Endothelial cell of umbilical vein (primary cell): Measurements from ENCODE around the gene CLDN6. TPM values are rescaled to one million over a fixed set of nuclear protein-coding genes. Genes with fewer than 3 reads are reported as not detected.

Source experiments
- BruUV-seq: library from RNA; stranded (reverse); fragments of 400-500 nt; replicated peaks from 2 replicates; lab custom pipeline; 2021; lab: Mats Ljungman, UMichigan
- CTCF ChIA-PET: fragments of 300-600, 350-600 bp; sonication (Branson Sonifier 250); formaldehyde crosslinking; loops from one replicate; lab custom pipeline; 2021; ENCODE audit warnings: antibody characterized with exemption, inconsistent platforms; lab: Charles Lee
- POLR2A ChIA-PET: fragments of 300-600, 350-600 bp; sonication (Branson Sonifier 250); formaldehyde crosslinking; loops from one replicate; lab custom pipeline; 2021; ENCODE audit warnings: antibody characterized with exemption, inconsistent platforms; lab: Charles Lee
- DNase-seq: peaks from one replicate; pipeline ENCODE4 v3.0.0-alpha.2; 2011; ENCODE audit warnings: low read depth, low spot score
- FAIRE-seq: peaks from 2 replicates; lab custom pipeline; 2011; peaks lifted over from hg19 to GRCh38; lab: Jason Lieb, UNC
- H2AFZ ChIP-seq: 2 replicates; pipeline ENCODE4 v1.6.0; 2012; ENCODE audit warnings: low read depth, low read length, control low read depth, inconsistent platforms
- H3K27ac ChIP-seq: 2 replicates; pipeline ENCODE4 v1.5.1; 2011; ENCODE audit warnings: low read depth, mild to moderate bottlenecking, control low read depth, low read length, moderate library complexity; ENCODE audit not compliant: insufficient read depth
- H3K27me3 ChIP-seq, 2 experiments: 2 replicates each; pipeline versions ENCODE4 v1.6.0 to v1.6.1; 2011; ENCODE audit warnings: low read length in 2 of 2, mixed read lengths in 1 of 2; ENCODE audit not compliant: control insufficient read depth in 2 of 2, insufficient read depth in 2 of 2
- H3K36me3 ChIP-seq, 2 experiments: 2 replicates in 1 of 2; 3 replicates in 1 of 2; pipeline ENCODE4 v1.5.1; 2011; ENCODE audit warnings: low read length in 2 of 2, mild to moderate bottlenecking in 1 of 2, moderate library complexity in 1 of 2; ENCODE audit not compliant: control insufficient read depth in 2 of 2, insufficient read depth in 2 of 2; ENCODE audit errors: extremely low read depth in 1 of 2
- H3K4me1 ChIP-seq: 3 replicates; pipeline ENCODE4 v1.5.1; 2011; ENCODE audit warnings: mild to moderate bottlenecking, low read length; ENCODE audit not compliant: control insufficient read depth, insufficient read depth; ENCODE audit errors: extremely low read depth
- H3K4me2 ChIP-seq: 2 replicates; pipeline ENCODE4 v1.6.1; 2011; ENCODE audit warnings: low read length, control low read depth, mixed read lengths; ENCODE audit not compliant: insufficient read depth
- H3K4me3 ChIP-seq, 3 experiments: fragments of 200-600 bp in 1 of 3; sonication (generic), shearing (Covaris generic) in 1 of 3; replicated peaks in 1 of 3; 2 replicates each; pipeline ENCODE4 v1.5.1; 2011 to 2016; ENCODE audit warnings: control low read depth in 3 of 3, low read length in 3 of 3, mild to moderate bottlenecking in 2 of 3, inconsistent platforms in 1 of 3, low read depth in 1 of 3, moderate library complexity in 1 of 3; ENCODE audit not compliant: insufficient read depth in 1 of 3
- H3K79me2 ChIP-seq: 2 replicates; pipeline ENCODE4 v1.6.0; 2012; ENCODE audit warnings: low read length, inconsistent platforms; ENCODE audit not compliant: control insufficient read depth, insufficient read depth
- H3K9ac ChIP-seq: replicated peaks from 2 replicates; pipeline ENCODE3; 2011; ENCODE audit warnings: low read length, control low read depth; ENCODE audit not compliant: insufficient read depth; ENCODE audit errors: extremely low read depth
- H3K9me1 ChIP-seq: replicated peaks from 3 replicates; pipeline ENCODE4 v1.6.0; 2011; ENCODE audit warnings: mild to moderate bottlenecking, low read length; ENCODE audit not compliant: control insufficient read depth, insufficient read depth; ENCODE audit errors: extremely low read depth
- H3K9me3 ChIP-seq: replicated peaks from 2 replicates; pipeline ENCODE4 v1.5.1; 2012; ENCODE audit warnings: low read length, inconsistent platforms; ENCODE audit not compliant: control insufficient read depth, insufficient read depth
- H4K20me1 ChIP-seq: replicated peaks from 2 replicates; pipeline ENCODE3; 2011; ENCODE audit warnings: mild to moderate bottlenecking, low read length; ENCODE audit not compliant: control insufficient read depth, insufficient read depth; ENCODE audit errors: extremely low read depth
- CTCF ChIP-seq, 2 donors: IDR thresholded peaks; 1 replicate in 1 of 2; 2 replicates in 1 of 2; pipeline ENCODE4 v1.5.1; 2011; ENCODE audit warnings: low read length in 2 of 2, mild to moderate bottlenecking in 2 of 2, moderate library complexity in 2 of 2, control low read depth in 1 of 2, inconsistent platforms in 1 of 2, low read depth in 1 of 2; ENCODE audit not compliant: insufficient read depth in 1 of 2; ENCODE audit errors: extremely low read depth in 1 of 2
- EZH2 ChIP-seq: IDR thresholded peaks from 2 replicates; pipeline ENCODE4 v1.6.1; 2012; ENCODE audit warnings: borderline replicate concordance, low read depth, mild to moderate bottlenecking, moderate library complexity, low read length, inconsistent platforms; ENCODE audit not compliant: severe bottlenecking
- FOS ChIP-seq: IDR thresholded peaks from 2 replicates; pipeline ENCODE4 v1.6.1; 2011; ENCODE audit warnings: mild to moderate bottlenecking, low read length, moderate library complexity, borderline replicate concordance; ENCODE audit not compliant: insufficient read depth
- GATA2 ChIP-seq: IDR thresholded peaks from 2 replicates; pipeline ENCODE4 v1.7.0; 2011; ENCODE audit warnings: low read depth, mild to moderate bottlenecking, moderate library complexity, mixed read lengths, low read length; ENCODE audit not compliant: insufficient read length, insufficient read depth
- JUN ChIP-seq: IDR thresholded peaks from 2 replicates; pipeline ENCODE4 v1.6.1; 2011; ENCODE audit warnings: borderline replicate concordance, low read depth; ENCODE audit not compliant: insufficient read length, insufficient read depth
- MAX ChIP-seq: IDR thresholded peaks from 2 replicates; pipeline ENCODE4 v1.6.1; 2011; ENCODE audit not compliant: insufficient read depth, insufficient read length
- MYC ChIP-seq: IDR thresholded peaks from one replicate; pipeline ENCODE4 v1.6.1; 2011; ENCODE audit warnings: mild to moderate bottlenecking, low read depth, low read length
- POLR2A ChIP-seq: IDR thresholded peaks from 2 replicates; pipeline ENCODE4 v1.6.1; 2012; ENCODE audit warnings: low read depth, mild to moderate bottlenecking, control low read depth, low read length
- POLR2AphosphoS5 ChIP-seq: IDR thresholded peaks from 2 replicates; pipeline ENCODE4 v1.6.1; 2012; ENCODE audit warnings: low read depth, mild to moderate bottlenecking, control low read depth, low read length, moderate library complexity; ENCODE audit not compliant: insufficient read depth
- dilution Hi-C: fragments of 300-500 bp; cut with MboI; formaldehyde crosslinking; loops from one replicate; pipeline ENCODE4 v1.15.0; 2019; ENCODE audit warnings: low sequenced_read_pairs; ENCODE audit not compliant: extremely low pct_ligation_motif_present
- intact Hi-C: fragments of 100-400 bp; cut with micrococcal nuclease; formaldehyde crosslinking; loops from one replicate; pipeline ENCODE4 v1.10.0; 2022
- polyA plus RNA-seq, 4 experiments: library from polyadenylated mRNA; depleted of rRNA in 3 of 4; stranded (reverse) in 3 of 4; unstranded in 1 of 4; fragments of >200 nt; gene quantifications; 2 replicates each; pipeline versions ENCODE4 v1.2.1 to v1.2.3, GENCODE V29; 2011 to 2012; ENCODE audit warnings: missing spikeins in 1 of 4
- total RNA-seq: library from RNA; stranded (reverse); gene quantifications from 2 replicates; pipeline ENCODE4 v1.2.3, GENCODE V29; 2021

Gene CLDN6
- total and polyA plus RNA-seq, 2 donors (not counting 3 experiments of a cell fraction or from before 2014, with no cell fraction given), result 0.28 TPM; not detected in 1

GRCh38 chr16:2987286-2987685 is 30.7 kb downstream of the CLDN6 start:
- no peaks in the 10 kb centered on the region for H3K79me2 ChIP-seq
- POLR2A ChIA-PET, result no interaction called here
- FAIRE-seq, result no peak
- BruUV-seq, result no TSS peak
- no peaks in the 10 kb centered on the region for H3K36me3 ChIP-seq
- TF ChIP-seq CTCF (IDR thresholded peaks at IDR 0.05; ENCODE audit: extremely low read depth in 1 of 2, insufficient read depth in 1 of 2, low read depth in 1 of 2, low read length in 2 of 2), result no peak
- no peak for TF ChIP-seq GATA2
- no peak for TF ChIP-seq FOS
- TF ChIP-seq MYC, result no peak
- TF ChIP-seq JUN, result no peak
- no peak for TF ChIP-seq MAX
- no peak for TF ChIP-seq POLR2A
- no peak for TF ChIP-seq POLR2AphosphoS5
- no peak for TF ChIP-seq EZH2
- no peak for DNase-seq
- no peak overlapping the region for H3K4me3 ChIP-seq
- no peaks in the 10 kb centered on the region for H4K20me1 ChIP-seq
- dilution Hi-C loops (no loop called here), intact Hi-C loops (no loop called here)
- no peaks in the 10 kb centered on the region for H3K9me1 ChIP-seq
- H3K4me2 ChIP-seq, result no peak overlapping the region
- H3K4me1 ChIP-seq, result no peaks in the 10 kb centered on the region
- H3K9me3 ChIP-seq, result no peaks in the 10 kb centered on the region
- H3K9ac ChIP-seq, result no peak overlapping the region
- CTCF ChIA-PET, result no interaction called here
- H2AFZ ChIP-seq, result no peak overlapping the region
- peaks cover 0 to 5% of the 10 kb centered on the region in 2 experiments for H3K27me3 ChIP-seq
- H3K27ac ChIP-seq, result no peak overlapping the region
